GM18505 (cell line): Measurements from ENCODE around the gene ANKRD39.

ENCODE experiments used
- ATAC-seq: cut with Tn5 transposase; IDR thresholded peaks from one replicate; pipeline ENCODE4 v1.9.1; 2021; ENCODE audit not compliant: unreplicated experiment
- POLR2A ChIP-seq: IDR thresholded peaks from 4 replicates; pipeline ENCODE4 v1.6.1; 2011; ENCODE audit warnings: borderline replicate concordance; ENCODE audit not compliant: insufficient read depth, insufficient read length; ENCODE audit errors: extremely low read depth

Gene ANKRD39

GRCh38 chr2:96832408-96832753 lies 25.4 kb downstream of the ANKRD39 start:
- TF ChIP-seq POLR2A: no peak
- no peak for ATAC-seq

DNA sequence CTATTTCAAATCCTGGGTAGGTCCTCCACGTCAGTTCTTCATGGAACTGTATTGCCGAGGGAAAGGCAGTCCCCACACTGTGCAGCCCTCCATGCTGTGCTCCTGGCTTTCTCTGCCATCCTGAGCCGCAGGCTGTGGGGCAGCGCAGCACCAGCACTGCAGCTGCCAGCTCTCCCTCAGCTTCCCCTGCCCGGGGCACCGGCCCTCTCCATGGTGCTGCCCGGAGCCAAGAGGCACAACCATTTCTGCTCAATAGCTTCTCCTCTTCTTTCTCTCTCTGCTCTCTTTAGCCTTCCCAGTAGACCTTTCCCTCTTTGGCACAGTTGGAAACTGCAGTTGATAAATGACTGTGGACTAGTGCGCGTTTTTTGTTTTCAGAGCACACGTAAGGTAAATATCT lies 26.1 kb downstream of the ANKRD39 start:
- ATAC-seq: no peak
- no peak for TF ChIP-seq POLR2A

GRCh38 chr2:96830044-96830562 lies 27.7 kb downstream of the ANKRD39 start:
- TF ChIP-seq POLR2A: no peak
- ATAC-seq: no peak

GRCh38 chr2:96828874-96829273 lies 28.9 kb downstream of the ANKRD39 start:
- ATAC-seq: no peak
- no peak for TF ChIP-seq POLR2A

- ATAC-seq: no peak
- no peak for TF ChIP-seq POLR2A
These were observed 29.4 kb downstream of the ANKRD39 start for GRCh38 chr2:96828436-96828835.

GRCh38 chr2:96826546-96827278 lies 31.1 kb downstream of the ANKRD39 start:
- TF ChIP-seq POLR2A: no peak
- no peak for ATAC-seq

- no peak for TF ChIP-seq POLR2A
- no peak for ATAC-seq
These were observed 32.8 kb downstream of the ANKRD39 start for GRCh38 chr2:96825057-96825456.

DNA sequence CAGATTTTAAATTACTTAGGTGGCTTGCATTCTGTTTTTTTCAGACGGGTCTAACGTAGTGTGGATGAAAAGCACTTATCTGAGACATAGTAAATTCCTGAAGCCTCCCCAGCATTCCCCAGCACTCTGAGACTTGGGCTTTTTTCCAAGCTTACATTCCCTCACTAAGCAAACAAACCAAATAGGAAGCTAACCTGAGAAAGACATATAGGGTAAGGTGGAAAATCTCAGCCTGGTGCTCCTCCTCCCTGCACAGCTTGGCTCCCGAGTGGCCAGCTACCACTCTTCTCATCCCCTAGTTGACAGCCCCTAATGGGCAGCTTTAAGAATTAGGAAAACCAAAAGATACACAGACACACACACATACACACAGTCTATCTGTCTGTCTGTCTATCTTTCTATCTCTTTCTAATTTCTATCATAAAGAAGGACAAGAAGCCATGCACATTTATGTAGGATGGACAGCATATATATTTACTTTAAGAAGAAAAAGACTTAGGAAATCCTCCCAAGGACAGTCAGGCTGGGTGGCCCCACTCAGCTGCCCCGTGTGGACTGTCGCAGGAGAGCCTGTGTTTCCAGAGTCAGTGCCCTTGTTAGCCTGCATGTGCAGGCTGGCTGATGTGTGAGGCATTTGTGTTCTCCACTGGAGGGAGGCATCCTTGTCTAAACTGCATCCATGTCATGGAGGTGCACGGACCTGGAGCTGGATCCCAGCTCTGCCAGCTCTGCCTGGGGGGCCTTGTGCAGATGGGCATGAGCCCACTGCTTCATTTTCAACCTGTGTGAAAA lies 33.5 kb downstream of the ANKRD39 start:
- ATAC-seq: no peak
- TF ChIP-seq POLR2A: no peak

DNA sequence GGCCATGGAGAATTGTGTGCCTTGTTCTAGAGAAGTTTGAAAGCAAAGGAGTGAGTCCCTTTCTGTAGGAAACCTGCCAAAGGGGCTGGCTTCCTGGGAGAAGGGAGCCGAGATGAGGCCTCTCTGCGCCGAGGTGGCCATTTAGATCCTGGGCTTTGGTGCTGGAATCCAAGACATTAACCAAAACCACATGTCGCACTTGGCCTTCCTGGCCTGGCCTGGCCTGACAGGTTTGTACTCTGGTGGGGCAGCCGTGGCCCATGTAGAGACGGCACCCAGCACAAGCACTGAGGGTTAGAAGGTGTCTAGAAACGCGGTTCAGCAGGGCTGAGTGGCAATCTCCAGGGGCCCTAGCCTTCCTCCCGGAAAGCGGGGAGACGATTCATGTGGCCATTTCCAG lies 34.6 kb downstream of the ANKRD39 start:
- no peak for TF ChIP-seq POLR2A
- ATAC-seq: no peak

DNA sequence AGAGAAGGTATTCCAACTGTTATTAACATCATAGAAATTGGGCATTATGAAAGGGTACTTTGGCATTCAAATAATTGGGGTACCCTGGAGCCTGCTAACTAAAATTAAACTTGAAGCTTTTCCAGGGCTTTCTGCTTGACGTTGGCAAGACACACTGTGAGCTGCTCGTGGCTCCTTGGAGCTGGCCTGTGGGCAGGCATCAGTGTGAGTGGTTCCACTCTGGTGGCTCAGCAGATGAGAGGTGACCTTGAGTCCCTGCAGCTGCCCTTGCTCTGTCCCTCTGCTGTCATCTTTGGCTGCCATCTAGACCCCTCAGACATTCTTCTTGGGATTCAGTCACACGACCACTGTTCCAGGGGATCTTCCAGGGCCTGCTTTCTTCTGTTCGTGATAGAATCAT lies 35.0 kb downstream of the ANKRD39 start:
- no peak for TF ChIP-seq POLR2A
- ATAC-seq: no peak

- TF ChIP-seq POLR2A: no peak
- no peak for ATAC-seq
These were observed 36.6 kb downstream of the ANKRD39 start for GRCh38 chr2:96821113-96821675.

GRCh38 chr2:96819876-96820511 lies 37.8 kb downstream of the ANKRD39 start:
- TF ChIP-seq POLR2A: no peak
- no peak for ATAC-seq

DNA sequence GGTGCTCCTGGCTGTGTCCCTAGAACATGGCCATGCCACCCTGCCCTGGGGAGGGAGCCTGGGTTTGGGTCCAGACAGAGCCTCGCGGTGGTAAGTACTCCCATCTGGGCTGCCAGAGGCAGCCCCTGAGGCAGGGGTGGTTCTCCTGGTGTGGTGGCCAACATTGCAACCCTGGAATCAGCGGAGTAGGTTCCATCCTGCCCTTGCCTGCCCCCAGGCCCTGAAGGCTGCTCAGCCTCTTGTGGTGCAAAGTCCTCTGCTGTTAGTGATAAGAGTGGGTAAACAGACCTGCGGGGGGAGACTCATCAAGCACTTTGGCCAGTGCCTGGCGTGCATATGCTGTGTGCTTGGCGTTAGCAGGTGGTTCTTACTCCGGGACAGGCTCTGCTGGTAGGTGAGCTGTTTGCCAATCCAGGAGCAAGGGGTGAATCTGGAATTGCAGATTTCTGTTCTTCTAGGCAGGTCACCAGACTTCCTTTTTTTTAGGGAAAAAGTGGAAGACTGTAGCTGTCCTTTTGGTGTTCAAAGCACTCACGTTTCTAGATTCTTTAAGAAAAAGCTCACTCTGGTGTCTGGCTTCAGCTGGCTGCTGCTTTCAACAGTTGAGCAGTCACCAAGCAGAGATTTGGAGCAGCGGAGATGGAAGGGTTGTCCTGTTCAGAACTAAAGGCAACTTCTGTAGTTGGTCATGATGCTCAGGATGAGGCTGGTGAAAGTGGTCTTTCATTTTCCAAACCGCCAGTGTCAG lies 38.5 kb downstream of the ANKRD39 start:
- ATAC-seq: no peak
- no peak for TF ChIP-seq POLR2A
